GM21825 (cell line): ENCODE results near the gene ARHGEF4.

Experiments
- ATAC-seq: cut with Tn5 transposase; IDR thresholded peaks from one replicate; pipeline ENCODE4 v1.9.1; 2021; ENCODE audit warnings: mild to moderate bottlenecking, moderate library complexity; ENCODE audit not compliant: unreplicated experiment

ARHGEF4 gene

GRCh38 chr2:131005216-131005935 lies 168.7 kb downstream of the ARHGEF4 start:
- no peak for ATAC-seq

GRCh38 chr2:131006561-131006960 lies 169.8 kb downstream of the ARHGEF4 start:
- no peak for ATAC-seq

GRCh38 chr2:131008967-131009366 lies 172.3 kb downstream of the ARHGEF4 start:
- no peak for ATAC-seq

GRCh38 chr2:131009713-131010475 lies 173.2 kb downstream of the ARHGEF4 start:
- ATAC-seq: no peak

GRCh38 chr2:131010566-131010965 lies 173.9 kb downstream of the ARHGEF4 start:
- no peak for ATAC-seq

- ATAC-seq: no peak
Observed at GRCh38 chr2:131011486-131011885, 174.8 kb downstream of the ARHGEF4 start.

- no peak for ATAC-seq
Observed at GRCh38 chr2:131014141-131014540, 177.4 kb downstream of the ARHGEF4 start.

- ATAC-seq: no peak
Observed at GRCh38 chr2:131015764-131016163, 179.1 kb downstream of the ARHGEF4 start.

- no peak for ATAC-seq
Observed at GRCh38 chr2:131016826-131017741, 180.4 kb downstream of the ARHGEF4 start.

- ATAC-seq: no peak
Observed at GRCh38 chr2:131022731-131023130, 186.0 kb downstream of the ARHGEF4 start.

- no peak for ATAC-seq
Observed at GRCh38 chr2:131023758-131024157, 187.0 kb downstream of the ARHGEF4 start.

GRCh38 chr2:131026919-131027318 lies 190.2 kb downstream of the ARHGEF4 start:
- ATAC-seq: no peak

GRCh38 chr2:131027566-131028528 lies 191.1 kb downstream of the ARHGEF4 start:
- ATAC-seq: no peak

GRCh38 chr2:131029812-131030211 lies 193.1 kb downstream of the ARHGEF4 start:
- ATAC-seq: no peak

- no peak for ATAC-seq
Observed at GRCh38 chr2:131030478-131030971, 193.8 kb downstream of the ARHGEF4 start.

GRCh38 chr2:131031431-131031841 lies 194.7 kb downstream of the ARHGEF4 start:
- no peak for ATAC-seq

GRCh38 chr2:131031875-131032274 lies 195.2 kb downstream of the ARHGEF4 start:
- ATAC-seq: no peak

GRCh38 chr2:131032393-131032836 lies 195.7 kb downstream of the ARHGEF4 start:
- no peak for ATAC-seq

- no peak for ATAC-seq
Observed at GRCh38 chr2:131033786-131034121, 197.0 kb downstream of the ARHGEF4 start.
